GM13976 (cell line): ENCODE measurements around the gene DEFB132.
"Not testable (repeated sequence)": the region's sequence is repeated elsewhere in the genome, so short reads cannot be mapped to it uniquely, and the experiment has no call there.

Experiments
- DNase-seq: peaks from one replicate; pipeline ENCODE4 v3.0.0; 2012; ENCODE audit warnings: low spot score
- in situ Hi-C: fragments of 300-500 bp; cut with MboI; formaldehyde crosslinking; loops from one replicate; pipeline ENCODE4 v1.12.0; 2022; ENCODE audit warnings: low sequenced_read_pairs, mixed read lengths, inconsistent platforms; ENCODE audit not compliant: unreplicated experiment
- TF ChIP-seq, protein P1 (sequence below): IDR thresholded peaks from 2 replicates; pipeline ENCODE4 v1.5.1; 2012; ENCODE audit warnings: borderline replicate concordance, mild to moderate bottlenecking; ENCODE audit not compliant: insufficient read depth; ENCODE audit errors: extremely low read depth, missing control alignments, control extremely low read depth

The DEFB132 gene

DNA sequence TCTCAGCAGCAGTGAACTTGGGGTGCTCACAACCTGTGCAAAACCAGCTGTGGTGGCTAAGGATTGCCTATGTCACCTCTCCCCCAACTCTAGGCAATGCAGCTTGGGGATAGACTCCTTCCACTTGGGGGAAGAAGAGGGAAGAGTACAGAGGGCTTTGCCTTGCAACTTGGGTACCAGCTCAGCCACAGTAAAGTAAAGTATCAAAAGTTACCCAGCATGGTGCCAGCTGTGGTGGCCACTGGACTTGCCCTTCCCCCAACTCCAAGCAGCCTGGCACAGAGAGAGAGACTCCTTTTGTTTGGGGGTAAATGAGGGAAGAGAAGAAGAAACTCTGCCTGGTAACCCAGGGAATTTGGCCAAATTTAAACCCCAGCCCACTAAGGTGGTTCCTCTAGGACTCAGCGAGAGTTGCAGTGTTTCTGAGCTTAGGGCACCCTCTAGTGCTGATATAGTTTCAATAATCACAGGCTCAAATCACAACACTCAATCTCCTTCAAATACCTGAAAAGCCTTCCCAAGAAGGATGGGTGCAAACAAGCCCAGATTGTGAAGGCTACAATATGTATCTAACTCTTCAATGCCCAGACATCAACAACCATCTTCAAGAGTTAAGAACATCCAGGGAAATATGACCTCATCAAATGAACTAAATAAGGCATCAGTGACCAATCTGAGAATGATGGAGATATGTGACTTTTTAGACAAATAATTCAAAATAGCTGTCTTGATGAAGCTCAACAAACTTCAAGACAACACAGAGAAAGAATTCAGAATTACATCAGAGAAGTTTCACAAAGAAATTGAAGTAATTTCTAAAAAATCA is 38.0 kb upstream of the DEFB132 start:
- DNase-seq = no peak
- in situ Hi-C loops = no loop called here
- TF ChIP-seq, protein P1, sequence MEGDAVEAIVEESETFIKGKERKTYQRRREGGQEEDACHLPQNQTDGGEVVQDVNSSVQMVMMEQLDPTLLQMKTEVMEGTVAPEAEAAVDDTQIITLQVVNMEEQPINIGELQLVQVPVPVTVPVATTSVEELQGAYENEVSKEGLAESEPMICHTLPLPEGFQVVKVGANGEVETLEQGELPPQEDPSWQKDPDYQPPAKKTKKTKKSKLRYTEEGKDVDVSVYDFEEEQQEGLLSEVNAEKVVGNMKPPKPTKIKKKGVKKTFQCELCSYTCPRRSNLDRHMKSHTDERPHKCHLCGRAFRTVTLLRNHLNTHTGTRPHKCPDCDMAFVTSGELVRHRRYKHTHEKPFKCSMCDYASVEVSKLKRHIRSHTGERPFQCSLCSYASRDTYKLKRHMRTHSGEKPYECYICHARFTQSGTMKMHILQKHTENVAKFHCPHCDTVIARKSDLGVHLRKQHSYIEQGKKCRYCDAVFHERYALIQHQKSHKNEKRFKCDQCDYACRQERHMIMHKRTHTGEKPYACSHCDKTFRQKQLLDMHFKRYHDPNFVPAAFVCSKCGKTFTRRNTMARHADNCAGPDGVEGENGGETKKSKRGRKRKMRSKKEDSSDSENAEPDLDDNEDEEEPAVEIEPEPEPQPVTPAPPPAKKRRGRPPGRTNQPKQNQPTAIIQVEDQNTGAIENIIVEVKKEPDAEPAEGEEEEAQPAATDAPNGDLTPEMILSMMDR = no peak

DNA sequence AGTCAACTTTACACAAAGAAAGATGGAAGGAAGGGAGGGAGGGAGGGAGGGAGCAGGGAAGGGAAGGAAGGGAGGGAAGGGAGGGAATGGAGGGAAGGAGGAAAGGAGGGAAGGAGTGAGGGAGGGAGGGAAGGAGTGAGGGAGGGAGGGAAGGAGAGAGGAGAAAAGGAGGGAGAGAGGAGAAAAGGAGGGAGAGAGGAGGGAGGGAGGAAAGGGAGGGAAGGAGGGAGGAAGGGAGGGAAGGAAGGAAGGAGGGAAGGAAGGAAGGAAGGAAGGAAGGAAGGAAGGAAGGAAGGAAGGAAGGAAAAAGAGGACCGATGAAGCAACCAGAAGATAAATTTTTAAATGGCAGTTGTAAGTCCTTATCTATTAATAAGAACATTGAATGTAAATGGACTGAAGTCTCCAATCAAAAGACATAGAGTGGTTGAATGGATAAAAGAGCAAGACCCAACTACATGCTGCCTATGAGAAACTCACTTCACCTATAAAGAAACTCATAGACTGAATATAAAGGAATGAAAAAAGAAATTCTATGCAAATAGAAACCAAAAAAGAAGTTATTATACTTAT is 36.2 kb upstream of the DEFB132 start:
- no peak for DNase-seq
- in situ Hi-C loops = no loop called here
- TF ChIP-seq, protein P1 = no peak

DNA sequence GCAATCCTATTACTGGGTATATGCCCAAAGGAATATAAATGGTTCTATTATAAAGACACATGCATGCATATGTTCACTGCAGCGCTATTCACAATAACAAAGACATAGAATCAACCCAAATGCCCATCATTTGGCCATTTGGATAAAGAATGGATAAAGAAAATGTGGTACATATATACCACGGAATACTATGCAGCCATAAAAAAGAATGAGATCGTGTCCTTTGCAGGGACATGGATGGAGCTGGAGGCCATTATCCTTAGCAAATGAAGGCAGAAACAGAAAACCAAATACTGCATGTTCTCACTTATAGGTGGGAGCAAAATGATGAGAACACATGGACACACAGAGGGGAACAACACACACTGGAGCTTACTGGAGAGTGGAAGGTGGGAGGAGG is 31.6 kb upstream of the DEFB132 start:
- DNase-seq, in situ Hi-C loops: not testable (repeated sequence)

DNA sequence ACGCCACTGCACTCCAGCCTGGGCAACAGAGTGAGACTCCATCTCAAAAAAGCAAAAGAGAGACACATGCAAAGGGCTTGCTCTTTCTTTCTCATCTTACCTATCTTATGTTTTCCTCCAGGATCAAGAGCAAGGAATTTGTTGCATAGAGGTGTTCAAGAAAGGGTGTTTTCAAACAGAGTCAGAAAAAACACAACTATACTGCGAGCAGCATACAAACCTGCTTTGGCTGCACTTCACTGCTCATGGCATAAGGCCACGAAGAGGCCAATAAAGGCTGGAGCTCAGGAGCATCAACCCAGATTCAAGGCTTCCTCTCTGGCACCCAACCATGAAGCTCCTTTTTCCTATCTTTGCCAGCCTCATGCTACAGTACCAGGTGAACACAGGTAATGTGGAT is 30.6 kb upstream of the DEFB132 start, which contains the start of gene DEFB129:
Gene DEFB129, plus strand, starts transcription at position 301 of the 400 bp plus-strand sequence. Its CDS starts 31 bp downstream, at position 332.
- in situ Hi-C loops = no loop called here
- DNase-seq = no peak
- TF ChIP-seq, protein P1 = no peak

DNA sequence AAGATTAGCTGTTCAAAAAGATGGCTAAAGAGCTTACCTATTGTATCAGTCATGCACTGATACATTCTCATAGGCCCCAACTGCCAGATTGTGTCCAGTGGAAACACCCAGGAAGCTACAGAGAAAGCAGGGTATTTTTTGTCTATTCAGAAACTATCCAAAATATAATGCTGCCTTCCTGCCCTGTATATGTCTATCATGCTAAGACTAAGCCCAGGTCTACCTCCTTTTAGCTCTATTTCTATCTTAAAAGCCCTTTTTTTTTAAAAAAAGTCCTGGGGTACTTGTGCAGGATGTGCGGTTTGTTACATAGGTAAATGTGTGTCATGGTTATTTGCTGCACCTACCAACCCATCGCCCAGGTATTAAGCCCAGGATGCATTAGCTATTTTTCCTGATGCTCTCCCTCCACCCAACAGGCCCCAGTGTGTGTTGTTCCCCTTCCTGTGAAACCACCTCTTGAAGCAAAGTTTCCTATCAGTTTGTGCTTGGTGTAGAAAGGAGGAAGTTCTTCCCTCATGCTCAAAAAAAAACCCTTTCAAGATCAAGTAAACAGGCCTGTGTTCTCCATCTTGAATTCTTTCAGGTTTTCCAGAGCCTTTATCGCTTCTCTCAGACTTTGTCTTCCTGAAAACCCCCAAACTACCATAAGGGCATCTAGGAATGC is 30.0 kb upstream of the DEFB132 start:
- in situ Hi-C loops = no loop called here
- TF ChIP-seq, protein P1 = no peak

DNA sequence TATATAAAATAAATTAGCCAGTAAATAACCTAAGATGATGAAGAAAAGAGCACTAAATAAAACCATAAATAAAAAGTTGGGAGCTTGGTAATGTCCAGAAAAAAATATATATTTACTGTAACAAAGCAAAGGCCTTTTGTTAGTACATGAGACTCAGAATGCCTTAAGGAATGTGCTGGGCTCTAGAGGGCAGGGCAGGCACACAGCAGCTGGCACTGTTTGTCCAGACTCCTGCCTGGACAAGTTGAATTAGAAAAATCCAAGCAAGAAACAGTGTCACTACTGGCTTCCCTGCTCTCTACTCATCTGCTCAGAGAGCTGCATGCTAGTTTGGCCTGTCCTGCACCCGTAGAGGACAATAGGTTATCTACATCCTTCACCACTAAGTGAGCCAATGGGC is 21.6 kb upstream of the DEFB132 start:
- in situ Hi-C loops = no loop called here
- TF ChIP-seq, protein P1 = no peak
- DNase-seq = no peak

More for the DNA sequence above, 30.0 kb upstream of the DEFB132 start:
- DNase-seq = no peak

DNA sequence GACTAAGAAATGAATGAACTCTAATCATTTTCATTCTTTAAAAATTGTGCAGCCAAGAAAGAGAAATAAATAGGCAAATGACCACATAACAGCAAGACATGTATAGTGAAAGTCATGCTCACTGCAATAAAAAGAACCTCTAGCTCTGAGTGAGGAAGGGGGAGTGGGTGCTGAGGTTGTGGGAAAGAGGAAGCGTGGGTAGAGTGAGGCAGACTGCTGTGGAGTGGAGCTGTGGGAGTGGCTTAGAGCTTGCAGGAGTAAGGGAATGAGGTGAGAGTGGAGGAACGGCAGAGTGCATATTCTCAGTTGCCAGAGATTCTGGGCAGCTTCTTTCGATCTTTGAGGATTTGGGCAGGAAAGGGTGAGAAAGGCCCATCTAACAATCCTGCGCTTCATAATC is 20.0 kb upstream of the DEFB132 start:
- in situ Hi-C loops = no loop called here
- TF ChIP-seq, protein P1 = no peak
- DNase-seq = peak; percentile 27
